Upper lobe of left lung (tissue), 4 donors: ENCODE results near the gene MUC5AC.

Experiments
- POLR2AphosphoS5 ChIP-seq, 2 donors: sonication (generic); formaldehyde crosslinking; IDR thresholded peaks; one replicate each; pipeline ENCODE4 v1.5.1; 2017; ENCODE audit warnings: antibody characterized with exemption in 2 of 2
- TF ChIP-seq, protein P1 (sequence below), 6 experiments: fragments of 450-650 bp in 4 of 6; fragments of 200-600 bp in 2 of 6; sonication (generic) in 2 of 6; IDR thresholded peaks; one replicate each; pipeline ENCODE4 v1.5.1; 2016 to 2019; ENCODE audit warnings: antibody characterized with exemption in 6 of 6

- TF ChIP-seq POLR2AphosphoS5 (IDR thresholded peaks at IDR 0.05) = no peak
- TF ChIP-seq, protein P1, sequence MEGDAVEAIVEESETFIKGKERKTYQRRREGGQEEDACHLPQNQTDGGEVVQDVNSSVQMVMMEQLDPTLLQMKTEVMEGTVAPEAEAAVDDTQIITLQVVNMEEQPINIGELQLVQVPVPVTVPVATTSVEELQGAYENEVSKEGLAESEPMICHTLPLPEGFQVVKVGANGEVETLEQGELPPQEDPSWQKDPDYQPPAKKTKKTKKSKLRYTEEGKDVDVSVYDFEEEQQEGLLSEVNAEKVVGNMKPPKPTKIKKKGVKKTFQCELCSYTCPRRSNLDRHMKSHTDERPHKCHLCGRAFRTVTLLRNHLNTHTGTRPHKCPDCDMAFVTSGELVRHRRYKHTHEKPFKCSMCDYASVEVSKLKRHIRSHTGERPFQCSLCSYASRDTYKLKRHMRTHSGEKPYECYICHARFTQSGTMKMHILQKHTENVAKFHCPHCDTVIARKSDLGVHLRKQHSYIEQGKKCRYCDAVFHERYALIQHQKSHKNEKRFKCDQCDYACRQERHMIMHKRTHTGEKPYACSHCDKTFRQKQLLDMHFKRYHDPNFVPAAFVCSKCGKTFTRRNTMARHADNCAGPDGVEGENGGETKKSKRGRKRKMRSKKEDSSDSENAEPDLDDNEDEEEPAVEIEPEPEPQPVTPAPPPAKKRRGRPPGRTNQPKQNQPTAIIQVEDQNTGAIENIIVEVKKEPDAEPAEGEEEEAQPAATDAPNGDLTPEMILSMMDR (IDR thresholded peaks at IDR 0.05) = no peak
Measured at GRCh38 chr11:1224491-1225385, 67.0 kb downstream of the MUC5AC start.
